ENCODE results near the gene SRSF8. TPM values are rescaled to one million over a fixed set of nuclear protein-coding genes. Genes with fewer than 3 reads are reported as not detected.

Gene SRSF8
- total RNA-seq, 2 donors from 2014 or later: 16.3 to 20.1 TPM

GRCh38 chr11:95059046-95059445, 7.7 kb upstream of the SRSF8 start:
- no peak for DNase-seq
- peaks cover 50% of the 10 kb centered on the region for H3K27me3 ChIP-seq (ENCODE audit: control insufficient read depth, insufficient read depth, low read length, poor library complexity, severe bottlenecking)
- Mint-ChIP-seq H3K27ac (no peak overlapping the region), H3K36me3 (ENCODE audit: low read depth) (no peaks in the 10 kb centered on the region), H3K4me3 (no peak overlapping the region), H3K9me3 (no peaks in the 10 kb centered on the region), H3K27me3 (ENCODE audit: insufficient read depth) (peaks cover 38% of the 10 kb centered on the region), H3K4me1 (no peaks in the 10 kb centered on the region)
- no peaks in the 10 kb centered on the region for H3K9me3 ChIP-seq (ENCODE audit: control insufficient read depth, low read length)
- H3K27ac ChIP-seq (ENCODE audit: low read depth, low read length): no peak overlapping the region
- no peaks in the 10 kb centered on the region for H3K36me3 ChIP-seq (ENCODE audit: control insufficient read depth, insufficient read depth, low read length)
- H3K4me1 ChIP-seq (ENCODE audit: control insufficient read depth, insufficient read depth, low read length): no peaks in the 10 kb centered on the region
- H3K9ac ChIP-seq (ENCODE audit: extremely low read depth, low read length, poor library complexity, severe bottlenecking): no peak overlapping the region
- TF ChIP-seq CTCF (conservative IDR thresholded peaks at IDR 0.05): no peak
- 82 to 85% methylated on average over 5 to 6 of the region's 6 CpGs for WGBS, 2 experiments (ENCODE audit: insufficient coverage in 1 of 2, insufficient read length in 1 of 2)
- no peak overlapping the region for H3K4me3 ChIP-seq (ENCODE audit: low read length)

GRCh38 chr11:95065336-95065735, 1.4 kb upstream of the SRSF8 start:
- Mint-ChIP-seq H3K4me3 (no peak overlapping the region), H3K4me1 (peaks cover 10% of the 10 kb centered on the region), H3K27me3 (ENCODE audit: insufficient read depth) (peaks cover 25% of the 10 kb centered on the region), H3K9me3 (no peaks in the 10 kb centered on the region), H3K36me3 (ENCODE audit: low read depth) (no peaks in the 10 kb centered on the region), H3K27ac (no peak overlapping the region)
- Histone ChIP-seq H3K36me3 (ENCODE audit: control insufficient read depth, insufficient read depth, low read length) (no peaks in the 10 kb centered on the region), H3K4me1 (ENCODE audit: control insufficient read depth, insufficient read depth, low read length) (no peaks in the 10 kb centered on the region), H3K4me3 (ENCODE audit: low read length) (no peak overlapping the region), H3K9ac (ENCODE audit: extremely low read depth, low read length, poor library complexity, severe bottlenecking) (no peak overlapping the region), H3K27me3 (ENCODE audit: control insufficient read depth, insufficient read depth, low read length, poor library complexity, severe bottlenecking) (peaks cover 29% of the 10 kb centered on the region), H3K27ac (ENCODE audit: low read depth, low read length) (no peak overlapping the region), H3K9me3 (ENCODE audit: control insufficient read depth, low read length) (no peaks in the 10 kb centered on the region)
- no peak for TF ChIP-seq CTCF (conservative IDR thresholded peaks at IDR 0.05)
- no peak for DNase-seq
- whole genome bisulfite sequencing, 2 experiments (ENCODE audit: insufficient coverage in 1 of 2, insufficient read length in 1 of 2): 100% methylated on average over 1 of the region's 1 CpG; no CpG with 5 or more reads in 1 of the 2 experiments

GRCh38 chr11:95067039-95067840, 521 bp downstream of the SRSF8 start:
- Histone ChIP-seq H3K4me1 (ENCODE audit: control insufficient read depth, insufficient read depth, low read length) (no peaks in the 10 kb centered on the region), H3K9me3 (ENCODE audit: control insufficient read depth, low read length) (no peaks in the 10 kb centered on the region), H3K27me3 (ENCODE audit: control insufficient read depth, insufficient read depth, low read length, poor library complexity, severe bottlenecking) (peaks cover 10% of the 10 kb centered on the region), H3K4me3 (ENCODE audit: low read length) (peak overlapping the region; percentile 99), H3K27ac (ENCODE audit: low read depth, low read length) (peak overlapping the region; percentile 76), H3K36me3 (ENCODE audit: control insufficient read depth, insufficient read depth, low read length) (no peaks in the 10 kb centered on the region), H3K9ac (ENCODE audit: extremely low read depth, low read length, poor library complexity, severe bottlenecking) (peak overlapping the region; percentile 81)
- Mint-ChIP-seq H3K36me3 (ENCODE audit: low read depth) (no peaks in the 10 kb centered on the region), H3K27me3 (ENCODE audit: insufficient read depth) (peaks cover 11% of the 10 kb centered on the region), H3K27ac (peak overlapping the region; percentile 92), H3K9me3 (no peaks in the 10 kb centered on the region), H3K4me3 (peak overlapping the region; percentile 90), H3K4me1 (peaks cover 10% of the 10 kb centered on the region)
- 0% methylated on average over 19 to 98 of the region's 98 CpGs for WGBS, 2 experiments (ENCODE audit: insufficient coverage in 1 of 2, insufficient read length in 1 of 2)
- peak; percentile 90 for DNase-seq
- peak; percentile 63 for TF ChIP-seq CTCF (conservative IDR thresholded peaks at IDR 0.05)
